ENCODE results near the gene SFXN5. TPM values are rescaled to one million over a fixed set of nuclear protein-coding genes. Genes with fewer than 3 reads are reported as not detected.

Gene SFXN5
- total and polyA plus RNA-seq, 7 donors = 5.1 to 17.1 (median 12.2) TPM

GRCh38 chr2:72992734-72993102, 78.8 kb downstream of the SFXN5 start:
- DNase-seq (peak in 1 of 2 donors; percentile 39), ATAC-seq (no peak)
- Histone ChIP-seq H3K4me3 (no peak overlapping the region), H3K4me1 (no peaks in the 10 kb centered on the region), H3K27ac (no peak overlapping the region), H3K9me3 (no peaks in the 10 kb centered on the region), H3K27me3 (ENCODE audit: insufficient read depth in 3 of 3, low read length in 2 of 3) (no peaks in the 10 kb centered on the region), H3K36me3 (ENCODE audit: insufficient read depth in 1 of 2, low read depth in 1 of 2) (peaks cover 0 to 37% of the 10 kb centered on the region in 2 donors)
- WGBS, 3 donors = 83 to 92% (median 88%) methylated on average over 8 of the region's 8 CpGs
- TF ChIP-seq CTCF (IDR thresholded peaks at IDR 0.05) = no peak
- intact Hi-C loops (cut with DNase I) = loop anchor here (2.0 to 5.0 kb wide), 3 partner anchors 170 to 184 kb away; no protein-coding TSS in a partner anchor

- 76 to 85% (median 77%) methylated on average over 11 of the region's 11 CpGs for WGBS, 3 donors
- Histone ChIP-seq H3K4me1 (no peaks in the 10 kb centered on the region), H3K27ac (no peak overlapping the region), H3K4me3 (no peak overlapping the region), H3K36me3 (ENCODE audit: insufficient read depth in 1 of 2, low read depth in 1 of 2) (peaks cover 0 to 36% of the 10 kb centered on the region in 2 donors), H3K27me3 (ENCODE audit: insufficient read depth in 3 of 3, low read length in 2 of 3) (no peaks in the 10 kb centered on the region), H3K9me3 (no peaks in the 10 kb centered on the region)
- intact Hi-C loops (cut with DNase I) = loop anchor here (2.0 to 5.0 kb wide), 3 partner anchors 170 to 185 kb away; no protein-coding TSS in a partner anchor
- TF ChIP-seq CTCF (IDR thresholded peaks at IDR 0.05) = no peak
- no peak for ATAC-seq
- DNase-seq = peak in 1 of 2 donors; percentile 20
Observed at GRCh38 chr2:72991980-72992733, 79.4 kb downstream of the SFXN5 start.

GRCh38 chr2:72991439-72991725, 80.1 kb downstream of the SFXN5 start:
- intact Hi-C loops (cut with DNase I) = loop anchor here in 1 of 2 donors (5.0 kb wide), 1 partner anchor 171 kb away; no protein-coding TSS in a partner anchor
- DNase-seq = peak in 1 of 2 donors; percentile 30

DNA sequence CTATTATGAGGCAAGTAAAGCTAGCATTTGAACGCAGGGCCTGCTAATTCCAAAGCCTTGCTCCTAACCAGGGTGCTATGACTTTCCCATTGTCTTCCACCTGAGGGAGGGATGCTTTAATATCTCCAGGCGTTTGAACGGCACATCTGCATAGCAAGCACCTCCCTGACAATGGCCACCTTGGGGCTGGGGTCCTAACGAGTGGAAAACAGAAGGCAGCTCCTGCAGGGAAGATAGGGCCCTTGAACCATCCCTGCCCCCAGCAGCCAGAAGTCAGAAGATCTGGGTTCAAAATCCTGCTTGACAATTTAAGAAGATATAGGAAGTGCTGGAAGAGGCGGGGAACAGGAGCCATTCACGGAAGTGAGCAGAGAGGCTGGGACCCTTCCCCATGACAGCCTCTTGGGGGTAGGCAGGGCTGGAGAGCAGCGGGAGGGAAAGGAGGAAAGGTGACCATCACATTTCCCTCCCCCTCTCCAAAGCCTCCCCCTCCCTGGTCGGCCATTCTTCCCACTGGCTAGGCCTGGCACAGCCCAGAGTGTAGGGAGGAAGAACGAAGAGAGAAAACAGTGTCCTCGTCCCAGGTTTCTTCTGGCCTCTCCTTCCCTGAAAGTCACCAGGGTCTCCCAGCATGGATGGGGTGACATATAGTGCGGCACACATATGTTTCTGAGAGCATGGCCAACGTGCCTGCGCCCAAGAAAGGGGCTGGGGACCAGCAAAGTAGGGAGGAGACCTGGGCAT, 80.6 kb downstream of the SFXN5 start:
- no peaks in the 10 kb centered on the region for H3K4me1 ChIP-seq
- no peak overlapping the region for H3K4me3 ChIP-seq
- WGBS, 3 donors = 89 to 95% (median 92%) methylated on average over 11 to 13 of the region's 13 CpGs
- ATAC-seq = no peak
- H3K27ac ChIP-seq = no peak overlapping the region
- DNase-seq = peak in 1 of 2 donors; percentile 19
- no peaks in the 10 kb centered on the region for H3K27me3 ChIP-seq (ENCODE audit: insufficient read depth in 3 of 3, low read length in 2 of 3)
- no peaks in the 10 kb centered on the region for H3K9me3 ChIP-seq
- intact Hi-C loops (cut with DNase I) = loop anchor here in 1 of 2 donors (5.0 kb wide), 1 partner anchor 171 kb away; no protein-coding TSS in a partner anchor
- TF ChIP-seq CTCF (IDR thresholded peaks at IDR 0.05) = no peak
- H3K36me3 ChIP-seq (ENCODE audit: insufficient read depth in 1 of 2, low read depth in 1 of 2) = peaks cover 0 to 46% of the 10 kb centered on the region in 2 donors

More at GRCh38 chr2:72991439-72991725, 80.1 kb downstream of the SFXN5 start:
- no peaks in the 10 kb centered on the region for H3K9me3 ChIP-seq
- H3K4me1 ChIP-seq = no peaks in the 10 kb centered on the region
- no peak for TF ChIP-seq CTCF (IDR thresholded peaks at IDR 0.05)
- no peaks in the 10 kb centered on the region for H3K27me3 ChIP-seq (ENCODE audit: insufficient read depth in 3 of 3, low read length in 2 of 3)
- peaks cover 0 to 43% of the 10 kb centered on the region in 2 donors for H3K36me3 ChIP-seq (ENCODE audit: insufficient read depth in 1 of 2, low read depth in 1 of 2)
- WGBS, 3 donors = 85 to 90% (median 86%) methylated on average over 6 of the region's 6 CpGs
- H3K4me3 ChIP-seq = no peak overlapping the region
- H3K27ac ChIP-seq = no peak overlapping the region
- no peak for ATAC-seq

Data from psoas muscle (tissue), 8 donors.